IPS-NIHi7 (cell line): ENCODE results near the gene ZNF217.
"Not testable (repeated sequence)": the region's sequence is repeated elsewhere in the genome, so short reads cannot be mapped to it uniquely, and the experiment has no call there.

ENCODE experiments used
- DNase-seq: peaks from one replicate; pipeline ENCODE4 v3.0.0; 2012; ENCODE audit warnings: mixed read lengths; ENCODE audit errors: extremely low spot score

The ZNF217 gene

GRCh38 chr20:53583660-53584549 lies 9.7 kb downstream of the ZNF217 start:
- DNase-seq, result not testable (repeated sequence)

GRCh38 chr20:53582574-53583351 lies 10.9 kb downstream of the ZNF217 start:
- DNase-seq, result no peak

GRCh38 chr20:53582251-53582570 lies 11.4 kb downstream of the ZNF217 start:
- no peak for DNase-seq

- DNase-seq, result no peak
Observed at GRCh38 chr20:53581444-53582250, 12.0 kb downstream of the ZNF217 start.

GRCh38 chr20:53580376-53581111 lies 13.1 kb downstream of the ZNF217 start:
- DNase-seq, result no peak

GRCh38 chr20:53579581-53580375 lies 13.9 kb downstream of the ZNF217 start:
- no peak for DNase-seq

- DNase-seq, result no peak
Observed at GRCh38 chr20:53579266-53579580, 14.4 kb downstream of the ZNF217 start.

GRCh38 chr20:53578492-53579222 lies 15.0 kb downstream of the ZNF217 start:
- DNase-seq, result peak; percentile 74

GRCh38 chr20:53576586-53577318 lies 16.9 kb downstream of the ZNF217 start:
- no peak for DNase-seq

GRCh38 chr20:53576195-53576580 lies 17.5 kb downstream of the ZNF217 start:
- no peak for DNase-seq

GRCh38 chr20:53575481-53576194 lies 18.0 kb downstream of the ZNF217 start:
- DNase-seq, result no peak

- DNase-seq, result no peak
Observed at GRCh38 chr20:53574819-53575218, 18.8 kb downstream of the ZNF217 start.

- no peak for DNase-seq
Observed at GRCh38 chr20:53574259-53574789, 19.3 kb downstream of the ZNF217 start.

- DNase-seq, result no peak
Observed at GRCh38 chr20:53571555-53572286, 21.9 kb downstream of the ZNF217 start.

- no peak for DNase-seq
Observed at GRCh38 chr20:53570446-53571276, 23.0 kb downstream of the ZNF217 start.

- no peak for DNase-seq
Observed at GRCh38 chr20:53569606-53570307, 23.9 kb downstream of the ZNF217 start.
